GM12878 (cell line): ENCODE data around the gene TRAPPC3. TPM values are rescaled to one million over a fixed set of nuclear protein-coding genes. Genes with fewer than 3 reads are reported as not detected.

Experiments used
- ATAC-seq: fragments of 200-7000 bp; cut with Tn5 transposase; 3 replicates; pipeline ENCODE4 v1.9.1; 2020; ENCODE audit warnings: mild to moderate bottlenecking, moderate library complexity
- BruUV-seq: library from RNA; stranded (reverse); fragments of 400-500 nt; replicated peaks from 2 replicates; lab custom pipeline; 2021; lab: Mats Ljungman, UMichigan
- CTCF ChIA-PET: fragments of 300-600 bp; sonication (Branson Sonifier 250); formaldehyde crosslinking; extraction: SDS; loops from one replicate; lab custom pipeline; 2021; ENCODE audit warnings: inconsistent platforms; lab: Yijun Ruan, JAX
- POLR2A ChIA-PET: fragments of 350-600 bp; formaldehyde crosslinking; extraction: SDS; loops from one replicate; lab custom pipeline; 2021; ENCODE audit warnings: inconsistent platforms; lab: Charles Lee
- RAD21 ChIA-PET: fragments of 300-600 bp; sonication (Branson Sonifier 250); formaldehyde crosslinking; loops from one replicate; lab custom pipeline; 2023; ENCODE audit warnings: antibody characterized with exemption; ENCODE audit not compliant: unreplicated experiment; lab: Charles Lee
- SMC1A ChIA-PET: fragments of 300-600 bp; sonication (Branson Sonifier 250); formaldehyde crosslinking; loops from one replicate; lab custom pipeline; 2023; ENCODE audit not compliant: unreplicated experiment, uncharacterized antibody; lab: Charles Lee
- DNase-seq: peaks from one replicate; pipeline ENCODE4 v3.0.0-alpha.2; 2011; ENCODE audit warnings: low read depth, low spot score
- FAIRE-seq: peaks from 3 replicates; lab custom pipeline; 2011; peaks lifted over from hg19 to GRCh38; lab: Jason Lieb, UNC
- H2AFZ ChIP-seq: 2 replicates; pipeline ENCODE4 v1.6.0; 2011; ENCODE audit warnings: low read depth, low read length, control low read depth; ENCODE audit not compliant: control insufficient read depth
- H3K27ac ChIP-seq: 2 replicates; pipeline ENCODE4 v1.5.1; 2011; ENCODE audit warnings: control low read depth; ENCODE audit not compliant: control insufficient read depth, insufficient read depth
- H3K27me3 ChIP-seq, 2 experiments: replicated peaks in 1 of 2; 2 replicates each; pipeline versions ENCODE4 v1.6.0 to v1.6.1; 2011; ENCODE audit warnings: low read length in 1 of 2; ENCODE audit not compliant: control insufficient read depth in 2 of 2, insufficient read depth in 2 of 2
- H3K36me3 ChIP-seq, 2 experiments: 2 replicates each; pipeline ENCODE4 v1.5.1; 2011; ENCODE audit warnings: low read length in 1 of 2; ENCODE audit not compliant: control insufficient read depth in 2 of 2, insufficient read depth in 2 of 2
- H3K4me1 ChIP-seq: 2 replicates; pipeline ENCODE4 v1.6.1; 2011; ENCODE audit warnings: mild to moderate bottlenecking, low read length, moderate library complexity, mixed read lengths; ENCODE audit not compliant: control insufficient read depth, insufficient read depth
- H3K4me2 ChIP-seq: 2 replicates; pipeline ENCODE4 v1.6.0; 2011; ENCODE audit warnings: control low read depth; ENCODE audit not compliant: control insufficient read depth, insufficient read depth
- H3K4me3 ChIP-seq: fragments of 200-600 bp; sonication (generic); 2 replicates; pipeline ENCODE4 v1.5.1; 2016
- H3K79me2 ChIP-seq: 2 replicates; pipeline ENCODE4 v1.6.0; 2011; ENCODE audit warnings: low read length; ENCODE audit not compliant: control insufficient read depth, insufficient read depth
- H3K9ac ChIP-seq: 2 replicates; pipeline ENCODE4 v1.8.0; 2011; ENCODE audit warnings: low read length, control low read depth, mixed read lengths; ENCODE audit not compliant: control insufficient read depth, insufficient read depth
- H3K9me3 ChIP-seq: replicated peaks from 3 replicates; pipeline ENCODE4 v1.5.1; 2011; ENCODE audit warnings: mild to moderate bottlenecking, low read length; ENCODE audit not compliant: control insufficient read depth, insufficient read depth
- H4K20me1 ChIP-seq: 2 replicates; pipeline ENCODE4 v1.6.0; 2011; ENCODE audit not compliant: control insufficient read depth, insufficient read depth
- ASH2L ChIP-seq: fragments of 300-600, 200-600 bp; sonication (generic); IDR thresholded peaks from 2 replicates; pipeline ENCODE4 v1.6.1; 2017; ENCODE audit warnings: low read depth, mild to moderate bottlenecking, borderline replicate concordance
- CBX5 ChIP-seq: sonication (generic); IDR thresholded peaks from 2 replicates; pipeline ENCODE4 v1.6.1; 2016; ENCODE audit warnings: low read depth, moderate library complexity, mild to moderate bottlenecking, inconsistent platforms
- EP300 ChIP-seq, 2 experiments: fragments of 150-350 bp in 1 of 2; IDR thresholded peaks; 2 replicates each; pipeline ENCODE4 v1.6.1; 2011 to 2012; ENCODE audit warnings: low read depth in 2 of 2, low read length in 2 of 2, borderline replicate concordance in 1 of 2, improper control_type of control experiment in 1 of 2, inconsistent platforms in 1 of 2; ENCODE audit not compliant: control insufficient read depth in 1 of 2
- NFXL1 ChIP-seq: fragments of 450-650 bp; IDR thresholded peaks from 2 replicates; pipeline ENCODE4 v1.6.1; 2017; ENCODE audit warnings: antibody characterized with exemption, mild to moderate bottlenecking, borderline replicate concordance
- NRF1 ChIP-seq: conservative IDR thresholded peaks from 2 replicates; pipeline ENCODE4 v1.6.1; 2011; ENCODE audit warnings: mild to moderate bottlenecking, low read depth, low read length, improper control_type of control experiment
- ZBTB40 ChIP-seq: fragments of 450-650 bp; IDR thresholded peaks from 2 replicates; pipeline ENCODE4 v1.6.1; 2016; ENCODE audit warnings: mild to moderate bottlenecking, moderate library complexity, borderline replicate concordance
- WGBS: methylation state at CpG from one replicate; pipeline ENCODE4 v1.1.6; 2016; ENCODE audit warnings: low lambda C conversion rate; ENCODE audit not compliant: insufficient replicate concordance, insufficient coverage; ENCODE audit errors: missing lambda C conversion rate; 5-methylcytosine and 5-hydroxymethylcytosine counted together
- in situ Hi-C: fragments of 300-500 bp; cut with MboI; formaldehyde crosslinking; loops from 9 replicates; pipeline ENCODE4 v1.14.3; 2018; ENCODE audit warnings: mixed read lengths
- intact Hi-C: fragments of 100-400 bp; cut with micrococcal nuclease; formaldehyde crosslinking; loops from one replicate; pipeline ENCODE4 v1.14.2; 2022; ENCODE audit not compliant: unreplicated experiment
- polyA plus RNA-seq, 11 experiments: library from polyadenylated mRNA; depleted of rRNA in 4 of 11; unstranded in 6 of 11; stranded (reverse) in 5 of 11; fragments of >200 nt; fragmentation: Nextera tagmentation in 4 of 11; fragmentation: Illumina TruSeq in 1 of 11; extraction: Ambion mirVana in 4 of 11; extraction: Trizol in 1 of 11; gene quantifications; 1 replicate in 1 of 11; 2 replicates in 10 of 11; pipeline versions ENCODE4 v1.2.1 to v1.2.3, GENCODE V29; 2011 to 2016; ENCODE audit warnings: inconsistent platforms in 2 of 11, missing spikeins in 2 of 11, low read depth in 1 of 11
- total RNA-seq, 4 experiments: library from RNA; depleted of rRNA in 3 of 4; stranded (reverse); fragments of >200 nt in 3 of 4; fragmentation: Illumina TruSeq in 1 of 4; extraction: Trizol in 1 of 4; gene quantifications; 2 replicates each; pipeline versions ENCODE4 v1.2.1 to v1.2.3, GENCODE V29; 2013 to 2021

The TRAPPC3 gene
- total and polyA plus RNA-seq, 10 of the 15 experiments (the other 5 are each of a cell fraction or from before 2014, with no cell fraction given), result 14.7 to 122 (median 70.5) TPM

GRCh38 chr1:36183309-36183856 lies 34.1 kb upstream of the TRAPPC3 start (continued):
- TF ChIP-seq ZBTB40, result no peak
- no peak for TF ChIP-seq NRF1
- TF ChIP-seq ASH2L, result no peak
- TF ChIP-seq CBX5, result no peak
- TF ChIP-seq NFXL1, result no peak

GRCh38 chr1:36182734-36183133 lies 33.4 kb upstream of the TRAPPC3 start:
- RAD21 ChIA-PET, result interaction anchor here (1.7 kb wide), 1 partner anchor 33 kb away, joined by 10 read pairs; the partner anchor contains the start of gene TRAPPC3

More at GRCh38 chr1:36182734-36183133, 33.4 kb upstream of the TRAPPC3 start:
- Histone ChIP-seq H4K20me1 (no peaks in the 10 kb centered on the region), H3K9ac (no peak overlapping the region), H3K4me3 (no peak overlapping the region), H3K9me3 (no peaks in the 10 kb centered on the region), H3K27ac (no peak overlapping the region), H3K4me1 (peaks cover under 1% of the 10 kb centered on the region; the same call in 1 of the 2 replicates), H3K27me3 (no peaks in the 10 kb centered on the region)
- in situ Hi-C loops (no loop called here), intact Hi-C loops (no loop called here)
- FAIRE-seq (no peak), ATAC-seq (no peak)
- BruUV-seq, result no TSS peak
- ChIA-PET POLR2A (interaction anchor here (0.5 to 0.6 kb wide), 4 partner anchors 73 to 199 kb away, joined by 3 to 4 read pairs (median 3); no protein-coding TSS in a partner anchor), SMC1A (interaction anchor here (0.9 to 2.7 kb wide), 3 partner anchors 19 to 107 kb away, joined by 3 to 12 read pairs (median 4); partner anchors contain the start of gene TRAPPC3)
- WGBS, result 70% methylated on average over 2 of the region's 2 CpGs
- TF ChIP-seq EP300 (IDR thresholded peaks at IDR 0.05; ENCODE audit: borderline replicate concordance in 1 of 2, control insufficient read depth in 1 of 2, low read depth in 2 of 2, low read length in 2 of 2), result no peak
- TF ChIP-seq, all 136 proteins: peak for 0
- H3K79me2 ChIP-seq, result no peaks in the 10 kb centered on the region
- CTCF ChIA-PET, result interaction anchor here (0.6 to 2.6 kb wide), 6 partner anchors 11 to 290 kb away, joined by 3 to 17 read pairs (median 3); partner anchors contain the start of gene TRAPPC3
- peaks cover 0 to 21% of the 10 kb centered on the region in 2 experiments; a peak in 2 of 4 replicates for H3K36me3 ChIP-seq
- no peak for DNase-seq
- H3K4me2 ChIP-seq, result no peak overlapping the region
- H2AFZ ChIP-seq, result no peak overlapping the region
